NCI-H82 treated with DMSO at 0.1 percent for 48 hours (cell line): ENCODE measurements around the gene MRPL24.

Experiments
- DNase-seq: peaks from one replicate; lab custom pipeline; 2025; ENCODE audit not compliant: unreplicated experiment; lab: John Stamatoyannopoulos, UW

Gene MRPL24

DNA sequence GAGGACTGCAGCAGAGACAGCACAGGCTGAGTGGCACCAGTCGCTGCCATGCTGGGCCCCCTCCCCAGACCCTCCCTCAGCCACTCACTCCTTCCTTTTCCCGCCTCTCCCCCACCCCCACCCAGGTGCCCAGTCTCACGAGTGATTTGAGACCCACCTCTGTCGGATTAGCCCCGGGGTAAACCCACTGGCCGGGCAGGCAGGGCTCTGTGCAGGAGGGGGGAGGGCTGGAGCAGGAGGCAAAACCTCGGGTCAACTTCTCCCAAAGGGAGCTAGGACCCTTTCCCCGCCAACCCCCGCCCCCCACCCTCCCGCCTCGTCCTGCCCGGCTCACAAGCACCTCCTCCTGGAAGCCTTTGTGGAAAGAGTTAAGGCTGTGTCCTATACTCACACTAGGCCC lies 3.5 kb upstream of the MRPL24 start:
- no peak for DNase-seq

DNA sequence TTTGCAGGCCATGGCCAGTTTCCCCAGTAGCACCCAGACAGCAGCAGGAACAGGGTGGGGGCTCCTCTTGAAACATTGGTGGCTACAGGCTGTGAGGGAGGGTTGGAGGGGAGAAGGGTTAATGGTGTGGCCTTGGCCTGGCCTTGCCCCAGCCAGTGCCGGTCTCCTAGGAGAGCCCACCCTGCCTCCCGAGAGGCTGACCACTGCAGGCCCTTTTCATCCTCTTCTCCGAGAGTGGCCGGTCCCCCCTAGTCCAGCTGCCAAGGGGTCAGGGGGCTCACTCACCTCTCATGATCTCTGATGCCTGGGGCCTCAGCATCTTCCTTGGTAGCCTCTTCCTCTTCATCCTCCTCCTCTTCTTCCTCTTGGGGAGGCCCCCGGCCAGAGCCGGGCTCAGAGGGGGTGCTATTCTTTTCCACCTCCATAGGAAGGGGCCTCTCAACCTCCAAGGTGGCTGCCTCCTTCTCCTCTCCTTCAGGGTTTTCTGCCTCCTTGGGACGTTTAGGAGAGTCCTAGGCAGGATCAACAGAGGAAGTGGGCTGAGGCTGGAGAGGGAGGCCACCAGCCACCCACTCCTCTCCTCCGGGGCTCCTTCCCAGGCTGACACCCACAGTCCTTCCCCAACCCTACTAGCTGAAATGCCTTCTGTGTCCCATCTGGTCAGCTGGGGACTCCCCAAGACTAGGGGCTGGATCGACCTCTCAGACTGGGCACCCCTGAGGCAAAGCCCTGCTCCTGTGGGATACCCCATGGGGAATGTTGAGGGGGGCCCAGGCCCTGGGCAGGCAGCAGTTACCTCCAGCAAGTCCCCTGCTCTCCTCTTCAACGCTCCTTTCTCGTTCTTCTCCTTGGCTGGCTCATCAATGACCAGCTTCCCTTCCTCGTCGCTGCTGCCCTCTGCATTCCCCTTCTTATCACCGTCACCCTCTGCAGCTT lies 2.7 kb upstream of the MRPL24 start:
- no peak for DNase-seq

DNA sequence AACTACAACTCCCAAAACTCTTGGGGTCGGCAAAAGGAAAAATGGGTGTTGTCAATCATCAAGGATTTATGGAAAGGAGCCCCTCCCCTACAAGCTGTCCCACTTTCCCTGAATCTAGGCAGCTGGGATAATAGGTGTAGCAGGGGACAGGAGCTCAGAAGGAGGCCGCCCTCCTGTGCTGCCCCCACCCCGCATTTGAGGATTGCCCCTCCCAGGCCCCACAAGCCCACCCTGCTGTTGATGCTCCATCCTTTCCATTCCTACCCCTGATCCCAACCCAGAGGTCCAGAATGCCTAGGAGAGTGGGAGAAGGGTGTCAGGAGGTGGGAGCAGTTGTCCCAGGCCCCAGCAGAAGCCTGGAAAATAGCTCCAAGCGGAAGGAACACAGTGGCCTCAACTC lies 1.9 kb upstream of the MRPL24 start:
- DNase-seq, result no peak

DNA sequence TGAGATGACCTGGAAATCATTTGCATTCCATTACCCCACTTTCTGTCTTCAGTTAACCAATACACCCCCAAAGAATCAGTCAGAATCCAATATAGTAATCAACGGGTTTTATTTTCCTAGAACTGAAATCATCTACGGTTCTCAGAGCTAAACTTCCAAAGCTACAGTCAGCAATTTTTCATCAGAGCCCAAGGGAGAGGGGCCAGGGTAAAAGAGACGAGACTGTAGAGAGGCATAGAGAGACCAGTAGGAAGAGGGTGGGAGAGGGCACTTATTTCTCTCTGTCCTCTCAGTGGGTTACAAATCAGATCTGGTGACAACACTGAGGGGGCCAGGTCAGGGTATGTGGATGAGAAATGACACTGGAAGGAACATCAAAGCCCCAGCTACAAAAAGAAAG lies 1.1 kb upstream of the MRPL24 start:
- DNase-seq, result no peak

DNA sequence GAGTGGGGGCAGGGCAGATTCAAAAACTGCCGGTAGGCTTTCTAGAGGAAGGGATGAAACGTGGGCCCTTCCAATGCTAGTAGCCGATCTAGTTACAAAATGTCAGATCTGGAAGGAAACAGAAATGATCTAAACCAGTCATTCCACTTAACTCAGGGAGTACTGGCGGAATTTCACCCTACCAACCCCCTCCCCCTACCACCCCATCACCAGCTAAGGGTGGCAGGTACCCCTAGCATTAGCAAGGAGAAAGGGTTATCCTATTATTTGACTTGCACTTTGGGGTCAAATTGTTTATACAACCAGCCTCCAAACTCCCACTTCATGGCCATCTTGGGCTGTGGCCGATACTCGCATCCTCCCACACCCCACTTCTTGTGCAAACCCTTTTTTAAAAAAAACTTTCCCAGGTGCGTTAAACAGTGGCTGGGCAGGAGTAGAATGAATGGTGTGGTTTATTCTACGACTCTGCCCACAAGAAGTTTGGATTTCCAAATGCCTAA lies 644 bp upstream of the MRPL24 start:
- DNase-seq, result no peak

DNA sequence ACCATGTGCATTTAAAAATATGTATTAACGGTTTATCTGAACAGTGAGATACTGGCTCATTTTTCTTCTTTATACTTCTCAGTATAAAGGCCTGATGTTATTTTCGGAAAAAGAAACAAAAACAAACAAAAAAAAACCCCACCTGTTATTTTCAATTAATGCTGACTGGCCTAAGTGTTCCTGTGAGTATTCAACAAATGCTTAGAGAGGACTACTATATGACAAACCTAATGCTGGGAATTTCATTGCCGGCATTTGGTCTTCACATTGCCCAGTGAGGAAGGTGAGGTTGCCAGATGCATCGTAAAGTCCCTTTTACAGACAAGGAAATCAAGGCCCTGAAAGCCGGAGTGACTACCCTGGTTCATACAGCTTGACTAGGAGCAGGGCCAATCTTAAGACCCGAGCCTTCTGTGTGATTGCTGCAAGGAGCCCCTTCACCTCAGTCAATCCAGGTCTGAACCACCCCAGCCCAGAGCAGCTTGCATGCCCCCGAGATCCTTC lies 599 bp downstream of the MRPL24 start:
- peak; percentile 60 for DNase-seq

DNA sequence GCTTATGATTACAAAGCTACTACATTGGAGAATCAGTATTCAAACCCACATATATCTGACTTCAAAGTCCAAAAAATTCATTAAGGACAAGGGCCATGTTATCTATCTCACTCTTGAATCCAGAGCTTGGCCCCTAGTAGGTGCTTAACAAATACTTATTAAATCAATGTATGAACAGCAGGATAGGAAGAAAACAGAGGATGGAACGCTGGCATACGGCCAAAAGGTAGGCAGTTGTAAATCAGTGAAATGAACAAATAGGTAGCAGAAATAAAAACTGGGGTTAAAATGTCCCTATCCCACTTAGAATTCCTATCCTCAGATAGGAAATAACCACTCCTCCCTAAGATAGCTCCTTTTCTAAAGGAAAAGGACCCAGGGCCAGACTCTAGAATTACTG lies 2.0 kb downstream of the MRPL24 start:
- DNase-seq, result no peak

DNA sequence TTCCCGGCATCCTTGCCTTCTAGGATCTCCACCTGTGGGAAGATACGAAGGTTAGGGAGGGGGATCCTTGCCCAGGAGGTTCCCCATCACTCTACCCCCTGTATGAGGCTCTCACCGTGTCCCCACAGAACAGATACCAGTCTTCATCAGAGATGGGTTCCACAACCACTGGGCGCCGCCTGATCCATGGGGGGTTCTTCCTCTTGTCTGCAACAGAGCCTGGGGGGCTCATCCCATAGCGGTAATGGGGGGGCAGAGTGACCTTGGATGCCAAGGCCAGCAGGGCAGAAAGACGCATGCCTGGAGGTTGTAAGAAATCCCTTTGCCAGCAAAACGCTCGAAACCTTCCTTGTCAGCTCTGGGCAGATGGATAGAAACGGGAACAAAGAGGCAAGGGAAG lies 2.5 kb downstream of the MRPL24 start:
- no peak for DNase-seq

DNA sequence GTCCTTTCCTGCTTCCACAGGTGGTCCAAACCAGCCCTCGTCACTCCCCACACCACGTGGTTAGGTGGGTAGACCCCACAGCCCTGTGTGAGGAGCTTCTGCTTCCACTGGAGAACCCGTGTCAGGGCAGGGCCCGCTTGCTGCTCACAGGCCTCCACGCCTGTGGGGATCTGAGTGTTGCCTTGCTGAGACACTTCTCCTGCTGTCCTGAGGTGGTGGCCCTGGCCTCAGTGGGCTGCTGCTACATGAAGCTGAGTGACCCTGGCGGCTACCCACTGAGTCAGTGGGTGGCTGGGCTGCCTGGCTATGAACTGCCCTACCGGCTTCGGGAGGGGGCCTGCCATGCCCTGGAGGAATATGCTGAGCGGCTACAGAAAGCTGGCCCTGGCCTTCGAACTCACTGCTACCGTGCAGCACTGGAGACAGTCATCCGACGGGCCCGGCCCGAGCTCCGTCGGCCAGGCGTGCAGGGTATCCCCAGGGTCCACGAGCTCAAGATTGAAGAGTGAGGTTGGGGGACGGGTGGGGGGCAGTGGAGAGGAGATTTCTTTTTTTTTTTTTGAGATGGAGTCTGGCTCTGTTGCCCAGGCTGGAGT lies 6.8 kb downstream of the MRPL24 start:
- no peak for DNase-seq

DNA sequence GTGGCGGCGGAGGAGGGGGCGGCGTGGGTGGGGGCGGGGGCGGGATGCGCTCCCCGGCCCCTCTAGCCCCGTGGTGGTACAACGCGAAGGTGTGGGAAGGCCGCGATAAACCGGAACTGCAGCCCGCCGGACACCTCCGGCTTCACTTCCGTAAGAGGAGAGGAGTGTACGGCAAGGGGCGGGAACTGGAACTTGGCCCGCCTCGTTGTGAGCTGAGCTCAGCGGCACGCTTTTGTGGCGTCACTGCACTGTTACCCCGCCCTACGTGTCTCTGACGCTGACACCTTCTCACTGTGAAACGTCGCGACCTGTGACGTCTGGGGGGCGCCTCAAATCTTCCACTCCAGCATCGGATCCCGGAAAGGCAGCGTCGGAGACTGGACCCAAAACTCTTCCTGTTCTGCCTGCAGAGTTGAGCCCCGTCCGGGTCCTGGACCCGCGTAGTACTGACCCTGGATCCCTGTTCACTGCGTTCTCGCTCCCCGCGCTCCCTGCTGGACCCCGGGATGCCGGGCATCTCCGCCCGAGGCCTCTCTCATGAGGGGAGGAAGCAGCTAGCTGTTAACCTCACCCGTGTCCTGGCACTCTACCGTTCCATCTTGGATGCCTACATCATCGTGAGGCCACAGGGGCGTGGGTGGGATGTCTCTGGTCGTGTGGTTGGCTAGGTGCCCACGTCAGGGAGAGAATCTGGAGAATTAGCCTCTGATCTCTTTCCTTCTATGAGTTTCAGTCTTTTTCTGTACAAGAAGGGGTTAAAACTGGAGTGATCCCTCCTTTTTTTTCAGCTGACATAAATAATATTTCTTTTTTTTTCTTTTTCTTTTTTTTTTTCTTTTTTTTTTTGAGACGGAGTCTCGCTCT lies 12.1 kb downstream of the MRPL24 start, which contains the start of gene ISG20L2:
Gene ISG20L2 (minus strand): TSS at position 168 of the 864 bp plus-strand sequence. CDS start 1,114 bp downstream, outside the sequence.
- peak; percentile 93 for DNase-seq

DNA sequence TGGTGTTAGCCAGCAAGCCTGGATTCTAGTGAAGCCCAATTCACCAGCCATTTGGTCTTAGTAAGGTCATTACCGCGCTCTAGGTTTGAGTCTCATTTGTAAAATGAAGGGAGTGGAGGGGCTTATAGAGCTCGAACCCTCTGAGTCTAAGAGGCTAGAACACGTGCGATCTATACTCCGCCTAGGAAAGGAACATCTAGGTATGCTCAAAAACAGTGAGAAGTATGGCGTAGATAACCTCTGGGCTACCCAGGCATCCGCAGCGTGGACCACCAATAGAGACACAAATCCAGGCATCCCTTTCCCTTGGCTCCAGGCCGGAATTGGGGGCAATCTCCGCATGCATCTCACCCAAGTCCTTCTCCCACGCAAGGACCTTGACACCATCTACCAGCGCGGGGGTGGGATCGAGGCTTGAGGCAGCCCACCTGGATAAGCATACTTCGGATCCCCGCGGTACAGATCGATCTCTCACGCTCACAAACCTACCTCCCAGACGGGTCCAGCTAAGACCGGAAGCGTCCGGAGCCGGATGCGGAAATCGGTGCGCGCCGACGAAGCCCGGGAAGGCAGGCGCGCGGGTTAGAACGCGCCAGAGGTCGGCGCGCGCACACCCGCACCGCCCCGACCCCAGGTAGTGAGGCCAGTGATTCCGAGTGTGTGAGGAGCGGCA lies 12.8 kb downstream of the MRPL24 start, which contains the start of gene METTL25B:
Gene METTL25B (plus strand): TSS at position 544 of the 673 bp plus-strand sequence. CDS start 636 bp downstream, outside the sequence.
- DNase-seq, result peak; percentile 78

DNA sequence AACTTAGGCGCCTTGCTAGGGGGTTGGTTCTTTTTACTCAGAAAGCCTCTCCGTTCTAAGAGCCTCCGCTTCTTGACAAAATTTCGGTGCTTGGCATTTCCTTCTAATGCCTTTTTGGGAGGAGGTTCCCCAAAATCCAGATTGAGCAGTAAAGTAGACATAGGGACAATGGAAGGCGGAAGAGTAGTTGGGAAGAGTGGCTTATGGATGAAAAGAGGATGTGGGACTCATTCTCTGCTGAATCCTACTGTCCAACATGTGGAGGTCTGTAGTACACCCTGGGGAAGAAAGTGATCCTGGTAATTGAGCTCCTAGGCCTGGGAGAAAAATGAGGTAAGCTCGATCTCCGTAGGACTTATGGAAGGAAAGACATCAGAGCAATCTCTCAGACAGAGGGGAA lies 13.4 kb downstream of the MRPL24 start:
- no peak for DNase-seq

DNA sequence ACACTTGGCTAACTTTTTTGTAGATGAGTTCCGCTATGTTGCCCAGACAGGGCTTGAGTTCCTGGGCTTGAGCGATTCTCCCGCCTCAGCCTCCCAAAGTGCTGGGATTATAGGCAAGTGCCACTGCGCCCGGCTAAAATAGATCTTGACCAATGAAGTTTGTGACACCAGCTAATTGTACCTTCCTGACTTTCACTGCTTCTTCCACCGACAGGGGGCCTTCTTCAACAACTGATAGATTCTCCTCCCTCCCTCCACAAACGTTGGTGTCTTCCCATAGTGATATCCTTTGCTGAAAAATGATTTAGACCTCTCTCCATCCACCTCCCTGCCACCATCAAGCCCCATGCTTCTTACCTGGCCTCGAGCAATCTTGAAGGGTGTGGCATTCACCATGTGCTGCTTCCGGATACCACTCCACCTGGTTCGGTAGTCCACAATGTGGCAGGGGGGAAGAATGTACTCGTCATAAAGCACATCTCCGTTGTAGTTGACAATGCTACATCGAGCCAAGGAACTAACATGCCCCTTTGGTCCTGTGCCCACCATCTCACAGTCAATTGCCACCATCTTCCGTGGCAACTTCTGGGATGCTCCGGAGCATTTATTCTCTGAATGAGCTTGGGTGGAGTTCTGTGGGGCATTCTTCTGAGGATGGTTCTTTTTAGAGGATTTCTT lies 14.2 kb downstream of the MRPL24 start:
- DNase-seq, result peak; percentile 76

DNA sequence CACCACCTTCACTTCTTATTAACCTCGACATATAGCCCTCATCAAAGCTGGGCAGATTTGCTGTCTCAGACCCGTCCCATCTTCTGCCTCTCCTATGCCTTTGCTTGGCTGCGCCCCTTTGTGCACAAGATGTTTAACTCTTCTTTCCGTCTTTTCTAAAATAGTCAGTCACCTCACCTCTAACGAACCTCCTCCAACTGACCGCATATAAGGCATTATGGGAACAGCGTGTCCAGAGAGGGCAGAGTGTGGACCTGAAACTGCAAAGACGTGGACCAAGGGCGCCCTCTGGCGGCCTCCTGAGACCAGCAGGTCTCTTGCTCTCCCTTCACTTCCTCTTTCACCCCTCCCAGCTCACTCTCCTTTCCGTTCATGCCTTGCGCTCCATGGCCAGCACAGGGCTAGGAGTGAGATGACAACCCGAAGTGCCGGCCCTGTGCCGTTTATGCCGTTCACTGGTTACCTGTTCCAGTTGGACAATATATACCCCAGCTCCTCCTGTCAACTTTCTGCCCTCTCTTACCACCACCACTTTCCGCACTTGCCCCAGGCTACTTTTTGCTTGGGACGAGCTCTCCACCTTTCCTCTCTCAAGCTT lies 15.1 kb downstream of the MRPL24 start:
- DNase-seq, result peak; percentile 90

DNA sequence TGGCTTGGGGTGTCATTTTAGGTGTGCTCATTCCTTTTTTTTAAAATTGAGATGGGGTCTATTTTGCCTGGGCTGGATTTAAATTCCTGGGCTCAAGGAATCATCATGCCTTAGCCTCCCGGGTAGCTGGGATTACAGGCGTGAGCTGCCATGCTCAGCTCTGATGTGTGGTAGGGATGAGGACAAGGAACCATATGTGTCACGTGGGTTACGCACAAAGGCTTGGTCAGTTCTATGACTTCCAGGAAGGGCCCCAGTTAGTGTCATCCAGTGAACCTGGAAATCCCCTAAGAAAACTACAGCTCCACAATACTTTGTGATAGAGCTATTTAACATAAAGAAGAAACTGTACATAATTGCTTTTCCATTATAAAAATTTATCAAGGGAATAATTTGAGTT lies 19.4 kb downstream of the MRPL24 start:
- no peak for DNase-seq

DNA sequence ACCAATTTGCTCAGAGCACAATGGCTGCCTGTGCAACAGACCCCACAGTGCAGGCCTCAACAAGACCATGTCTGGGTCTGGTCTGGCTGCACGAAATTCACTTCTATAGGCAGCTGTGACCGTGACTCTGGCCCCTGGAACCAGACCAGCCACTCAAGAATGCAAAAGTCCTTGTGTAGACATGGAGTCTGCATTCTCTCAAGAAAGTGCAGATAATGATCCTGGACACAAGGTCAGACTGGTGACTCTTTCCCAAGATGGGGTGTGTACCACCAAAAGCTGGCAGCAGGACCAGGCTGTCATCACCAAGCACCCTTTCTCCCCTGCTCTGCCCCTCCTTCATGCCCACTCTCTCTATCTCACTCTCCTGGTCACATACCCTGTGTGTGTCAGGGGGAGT lies 19.8 kb downstream of the MRPL24 start:
- DNase-seq, result no peak

DNA sequence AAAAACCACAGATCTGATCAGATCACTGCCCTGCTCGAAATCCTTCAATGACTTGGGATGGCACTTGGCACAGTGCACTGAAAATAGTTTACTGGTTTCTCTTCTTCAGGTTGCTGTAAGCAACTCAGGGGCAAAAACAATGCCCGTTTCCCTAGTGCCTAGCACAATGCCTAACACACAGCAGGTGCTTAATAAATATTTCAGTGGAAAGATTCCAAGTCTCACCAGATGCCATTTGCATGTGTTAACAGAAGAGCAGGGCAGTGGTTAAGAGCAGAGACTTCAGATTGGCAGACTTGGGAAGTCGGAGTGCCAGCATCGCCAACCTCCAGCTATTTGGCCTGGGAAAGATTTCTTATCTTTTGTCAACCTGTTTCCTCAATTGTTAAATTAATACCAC lies 23.5 kb downstream of the MRPL24 start:
- no peak for DNase-seq

DNA sequence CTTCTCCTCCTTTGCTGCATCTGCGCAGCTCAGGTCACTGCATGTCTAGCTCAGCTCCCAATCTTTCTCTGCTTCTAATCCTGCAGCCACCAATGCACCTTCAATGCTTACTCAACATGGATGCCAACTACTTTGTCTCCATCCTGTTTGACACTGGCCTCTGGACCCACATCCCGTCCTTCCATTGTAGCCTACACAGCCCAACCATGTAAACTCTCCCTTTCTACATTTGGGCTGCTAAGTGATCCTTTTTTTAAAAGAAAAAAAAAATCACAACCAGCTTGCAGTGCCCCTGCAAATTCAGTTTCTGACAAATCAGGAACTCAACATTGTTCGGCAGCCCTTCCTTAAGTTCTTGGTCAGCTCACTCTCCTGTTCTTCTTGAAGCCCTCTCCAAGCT lies 26.1 kb downstream of the MRPL24 start:
- no peak for DNase-seq

DNA sequence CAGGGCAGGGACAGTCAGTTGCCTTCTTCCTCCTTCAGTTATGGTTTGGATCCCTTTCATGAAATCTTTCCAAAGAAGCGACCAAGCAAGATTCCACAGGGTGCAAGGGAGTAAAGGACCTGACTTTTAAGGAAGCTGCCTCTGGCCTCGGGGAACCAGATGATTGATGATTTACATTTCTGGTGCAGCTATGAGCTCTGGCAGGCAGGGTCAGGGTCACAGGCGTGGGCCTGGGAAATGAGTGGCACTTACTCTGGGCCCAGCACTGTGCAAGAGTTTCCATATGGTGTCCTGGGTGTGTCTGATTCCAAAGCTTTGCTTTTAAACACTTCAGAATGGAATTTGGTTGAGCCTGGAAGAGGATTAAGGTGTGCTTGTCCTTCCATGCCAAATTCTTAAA lies 28.3 kb downstream of the MRPL24 start:
- no peak for DNase-seq
